Astrocyte of the cerebellum (primary cell): ENCODE data around the gene CLDND2.
A peak's percentile ranks its signal among the peaks of the same experiment; 100 is the strongest.
"Not testable (repeated sequence)": the region's sequence is repeated elsewhere in the genome, so short reads cannot be mapped to it uniquely, and the experiment has no call there.

Experiments
- DNase-seq: peaks from one replicate; pipeline ENCODE4 v3.0.0-alpha.2; 2011; ENCODE audit warnings: low read depth
- H3K4me3 ChIP-seq: 2 replicates; pipeline ENCODE4 v1.5.1; 2011; ENCODE audit warnings: mild to moderate bottlenecking, low read depth, low read length, moderate library complexity
- CTCF ChIP-seq: IDR thresholded peaks from 2 replicates; pipeline ENCODE4 v1.5.1; 2012; ENCODE audit warnings: low read length, low read depth, moderate library complexity, mild to moderate bottlenecking; ENCODE audit errors: missing control alignments
- in situ Hi-C: cut with HindIII; loops from 2 replicates; pipeline ENCODE4 v1.10.0; 2017; ENCODE audit warnings: low sequenced_read_pairs

Gene CLDND2, protein sequence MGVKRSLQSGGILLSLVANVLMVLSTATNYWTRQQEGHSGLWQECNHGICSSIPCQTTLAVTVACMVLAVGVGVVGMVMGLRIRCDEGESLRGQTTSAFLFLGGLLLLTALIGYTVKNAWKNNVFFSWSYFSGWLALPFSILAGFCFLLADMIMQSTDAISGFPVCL

DNA sequence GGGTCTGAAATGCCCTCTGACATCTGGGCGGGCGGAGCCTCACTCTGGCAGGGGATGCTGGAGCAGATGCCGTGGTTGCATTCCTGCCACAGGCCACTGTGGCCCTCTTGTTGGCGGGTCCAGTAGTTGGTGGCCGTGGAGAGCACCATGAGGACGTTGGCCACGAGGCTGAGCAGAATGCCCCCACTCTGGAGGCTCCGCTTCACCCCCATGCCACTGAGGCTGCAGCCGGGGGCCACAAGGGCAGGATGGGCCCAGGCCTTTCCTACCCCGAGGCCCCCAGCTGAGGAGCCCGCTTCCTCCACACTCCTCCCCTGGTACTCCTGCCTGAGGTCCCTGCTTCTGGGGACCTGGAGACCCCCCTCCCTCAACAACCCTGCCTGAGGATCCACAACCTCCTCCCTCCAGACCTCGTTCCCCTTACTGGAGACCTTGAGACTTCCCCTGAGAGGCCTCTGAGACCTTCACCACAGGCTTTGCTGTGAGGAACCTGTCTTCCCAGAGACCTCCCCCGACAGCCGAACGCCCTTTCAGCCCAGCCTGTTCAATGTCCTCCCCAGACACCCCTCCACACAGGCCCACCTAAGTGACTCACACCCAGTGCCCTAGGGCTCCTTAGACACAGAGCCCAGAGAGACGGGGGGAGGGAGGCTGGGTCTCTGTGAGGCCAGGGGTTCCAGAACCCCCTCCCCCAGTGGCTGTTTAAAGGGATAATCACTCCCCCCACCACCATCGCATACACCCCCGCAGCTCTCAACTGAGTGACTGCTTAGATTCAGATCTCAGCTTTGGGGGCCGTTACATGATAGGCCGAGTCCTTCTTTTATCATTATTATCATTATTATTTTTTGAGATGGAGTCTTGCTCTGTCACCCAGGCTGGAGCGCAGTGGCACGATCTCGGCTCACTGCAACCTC is at the start of gene CLDND2:
TSS of gene CLDND2 (minus strand) at position 638 of the 917 bp plus-strand sequence. CDS start at position 212, 426 bp downstream.
- in situ Hi-C loops, result no loop called here
- DNase-seq, result no peak
- no peak for TF ChIP-seq CTCF
- peak within 1 kb of the TSS; percentile 63 for H3K4me3 ChIP-seq

DNA sequence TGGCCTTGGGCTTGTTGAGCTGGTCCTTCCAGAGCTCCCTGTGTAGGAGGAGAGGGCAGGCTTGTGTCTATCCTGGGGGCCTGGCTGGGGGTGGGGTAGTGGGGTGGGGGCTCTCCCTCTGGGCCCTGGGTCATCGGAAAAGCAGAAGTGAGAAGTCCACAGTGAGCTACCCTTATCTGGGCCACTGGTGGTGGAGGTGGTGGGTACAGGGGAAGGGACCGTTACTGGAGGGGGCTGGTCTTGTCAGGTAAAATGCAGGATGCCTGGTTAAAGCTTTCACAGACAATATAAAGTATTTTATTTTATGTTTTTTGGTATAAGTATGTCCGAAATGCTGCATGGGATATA is 49.0 kb upstream of the CLDND2 start:
- no peak for TF ChIP-seq CTCF
- in situ Hi-C loops, result no loop called here

DNA sequence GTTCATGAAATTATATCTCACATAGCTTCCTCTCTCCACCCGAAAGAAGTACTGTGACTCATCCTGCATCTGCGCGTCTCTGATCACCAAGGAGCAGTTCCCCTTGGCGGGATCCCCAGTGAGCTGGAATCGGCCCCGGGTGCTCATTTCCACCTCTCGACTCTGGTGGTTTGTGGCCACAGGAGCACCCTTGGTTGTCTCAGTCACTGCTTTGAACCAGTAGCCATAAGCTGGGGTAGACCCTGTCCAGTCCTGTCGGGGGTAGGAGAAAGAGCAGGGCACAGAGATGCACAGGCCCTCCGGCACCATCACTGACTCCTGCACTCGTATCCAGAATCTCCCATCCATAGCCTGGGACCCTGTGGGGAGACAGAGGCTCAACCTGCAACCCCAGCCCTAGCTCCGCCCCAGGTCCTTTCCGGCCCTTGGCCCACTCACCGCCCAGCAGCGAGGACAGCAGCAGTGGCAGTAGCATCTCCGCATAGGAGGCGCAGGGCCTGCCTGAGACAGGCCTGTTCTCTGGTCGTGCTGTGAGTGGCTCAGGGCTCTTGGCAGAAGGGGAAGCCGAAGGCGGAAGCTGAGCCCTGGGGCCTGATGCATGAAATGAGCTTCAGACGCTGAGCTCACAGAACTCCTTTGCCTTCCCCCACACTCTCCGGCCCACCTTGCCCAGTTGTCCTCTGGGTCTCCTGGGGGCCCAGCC is 48.5 kb upstream of the CLDND2 start, which contains the start of gene SIGLEC10:
TSS of gene SIGLEC10 (minus strand) at position 536 of the 703 bp plus-strand sequence. CDS start at position 475, 61 bp downstream.
- in situ Hi-C loops, result no loop called here
- no peak for TF ChIP-seq CTCF
- no peak within 1 kb of the TSS for H3K4me3 ChIP-seq
- no peak for DNase-seq

More for the DNA sequence above, 49.0 kb upstream of the CLDND2 start:
- DNase-seq, result no peak
- H3K4me3 ChIP-seq, result no peak overlapping the region

- in situ Hi-C loops, H3K4me3 ChIP-seq: not testable (repeated sequence)
Observed at GRCh38 chr19:51416422-51416821, 47.6 kb upstream of the CLDND2 start.

GRCh38 chr19:51415187-51415586 is 46.4 kb upstream of the CLDND2 start:
- in situ Hi-C loops, result no loop called here
- TF ChIP-seq CTCF, result no peak
- no peak for DNase-seq
- H3K4me3 ChIP-seq, result no peak overlapping the region

More at GRCh38 chr19:51416422-51416821, 47.6 kb upstream of the CLDND2 start:
- DNase-seq, result not testable (repeated sequence)

DNA sequence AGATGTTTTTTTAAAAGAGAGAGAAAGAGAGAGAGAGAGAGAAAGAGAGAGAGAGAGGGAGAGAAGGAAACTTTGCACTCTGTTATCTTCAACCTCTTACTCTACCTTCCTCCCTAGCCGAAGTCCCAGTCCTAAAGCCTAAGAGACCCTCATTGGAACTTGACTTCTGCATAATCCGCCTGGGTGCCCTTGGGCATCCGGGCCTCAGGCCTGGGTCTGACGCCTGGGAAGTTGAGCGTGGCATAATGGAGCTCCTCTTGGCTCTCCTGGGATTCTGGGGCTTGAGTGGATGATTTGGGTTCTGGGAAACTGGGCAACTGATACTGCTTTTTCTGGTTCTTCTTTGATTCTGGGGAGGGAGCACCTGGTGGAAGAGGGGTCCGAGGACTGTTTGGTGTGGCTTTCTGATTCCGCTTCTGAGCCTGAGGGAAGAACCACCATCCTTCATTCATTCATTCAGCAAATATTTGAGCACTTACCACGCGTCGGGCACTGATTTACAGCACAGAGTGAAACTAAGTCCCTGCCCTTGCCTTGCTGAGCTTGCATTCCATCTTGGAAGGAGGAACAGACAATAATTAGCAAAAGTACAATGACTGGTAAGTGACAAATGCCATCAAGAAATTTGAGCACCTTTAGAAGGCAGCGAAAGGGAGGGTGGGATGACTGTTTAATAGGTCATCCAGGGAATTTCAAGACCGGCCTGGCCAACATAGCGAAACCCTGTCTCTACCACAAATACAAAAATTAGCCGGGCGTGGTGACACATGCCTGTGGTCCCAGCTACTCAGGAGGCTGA is 42.3 kb upstream of the CLDND2 start:
- DNase-seq, result no peak
- in situ Hi-C loops, result no loop called here
- no peak for TF ChIP-seq CTCF
- no peak overlapping the region for H3K4me3 ChIP-seq
